WERI-Rb-1 (cell line): ENCODE data around the gene RIMBP2.

Experiments used
- DNase-seq: peaks from one replicate; pipeline ENCODE4 v3.0.0-alpha.2; 2020
- H3K27ac ChIP-seq: fragments of 250-450 bp; sonication (Bioruptor Pico); 2 replicates; pipeline ENCODE4 v1.5.1; 2020; ENCODE audit warnings: mild to moderate bottlenecking, moderate library complexity
- H3K27me3 ChIP-seq: fragments of 250-450 bp; sonication (Bioruptor Pico); 2 replicates; pipeline ENCODE4 v1.5.1; 2021; ENCODE audit warnings: mild to moderate bottlenecking, low read depth, moderate library complexity; ENCODE audit not compliant: insufficient read depth, severe bottlenecking
- H3K36me3 ChIP-seq: fragments of 250-450 bp; sonication (Bioruptor Pico); 2 replicates; pipeline ENCODE4 v1.5.1; 2020; ENCODE audit warnings: mild to moderate bottlenecking, moderate library complexity
- H3K4me3 ChIP-seq: 2 replicates; pipeline ENCODE4 v1.5.1; 2011; ENCODE audit warnings: low read depth, mild to moderate bottlenecking, control low read depth, low read length
- H3K9me3 ChIP-seq: fragments of 250-450 bp; sonication (Bioruptor Pico); 2 replicates; pipeline ENCODE4 v1.5.1; 2021; ENCODE audit warnings: mild to moderate bottlenecking, moderate library complexity; ENCODE audit not compliant: severe bottlenecking
- CTCF ChIP-seq: IDR thresholded peaks from 2 replicates; pipeline ENCODE4 v1.5.1; 2011; ENCODE audit warnings: low read depth, mild to moderate bottlenecking, control low read depth, inconsistent platforms, low read length

Gene RIMBP2

GRCh38 chr12:130522244-130522834 is 193.8 kb downstream of the RIMBP2 start:
- H3K36me3 ChIP-seq, result no peaks in the 10 kb centered on the region
- no peak overlapping the region for H3K27ac ChIP-seq
- DNase-seq, result no peak
- TF ChIP-seq CTCF, result no peak
- no peaks in the 10 kb centered on the region for H3K9me3 ChIP-seq
- H3K27me3 ChIP-seq, result no peaks in the 10 kb centered on the region
- no peak overlapping the region for H3K4me3 ChIP-seq

- no peak overlapping the region for H3K4me3 ChIP-seq
- H3K27ac ChIP-seq, result no peak overlapping the region
- H3K9me3 ChIP-seq, result no peaks in the 10 kb centered on the region
- no peak for TF ChIP-seq CTCF
- no peaks in the 10 kb centered on the region; the same call in 1 of the 2 replicates for H3K36me3 ChIP-seq
- H3K27me3 ChIP-seq, result no peaks in the 10 kb centered on the region
- DNase-seq, result no peak
Measured at GRCh38 chr12:130521375-130522124, 194.5 kb downstream of the RIMBP2 start.

GRCh38 chr12:130520784-130521183 is 195.3 kb downstream of the RIMBP2 start:
- no peaks in the 10 kb centered on the region for H3K9me3 ChIP-seq
- TF ChIP-seq CTCF, result no peak
- H3K36me3 ChIP-seq, result peaks cover 4% of the 10 kb centered on the region; the same call in 1 of the 2 replicates
- H3K27ac ChIP-seq, result no peak overlapping the region
- H3K4me3 ChIP-seq, result no peak overlapping the region
- DNase-seq, result no peak
- no peaks in the 10 kb centered on the region for H3K27me3 ChIP-seq

- no peaks in the 10 kb centered on the region for H3K27me3 ChIP-seq
- no peak for TF ChIP-seq CTCF
- H3K36me3 ChIP-seq, result peaks cover 4% of the 10 kb centered on the region; the same call in 1 of the 2 replicates
- no peak overlapping the region for H3K4me3 ChIP-seq
- no peak for DNase-seq
- no peaks in the 10 kb centered on the region for H3K9me3 ChIP-seq
- no peak overlapping the region for H3K27ac ChIP-seq
Measured at GRCh38 chr12:130517588-130517987, 198.5 kb downstream of the RIMBP2 start.

GRCh38 chr12:130514149-130514551 is 201.9 kb downstream of the RIMBP2 start:
- no peaks in the 10 kb centered on the region for H3K27me3 ChIP-seq
- no peak for TF ChIP-seq CTCF
- no peak for DNase-seq
- no peaks in the 10 kb centered on the region for H3K9me3 ChIP-seq
- peaks cover 4% of the 10 kb centered on the region; the same call in 1 of the 2 replicates for H3K36me3 ChIP-seq
- H3K4me3 ChIP-seq, result no peak overlapping the region
- H3K27ac ChIP-seq, result no peak overlapping the region
